ENCODE results near the gene PRDM2.

DNA sequence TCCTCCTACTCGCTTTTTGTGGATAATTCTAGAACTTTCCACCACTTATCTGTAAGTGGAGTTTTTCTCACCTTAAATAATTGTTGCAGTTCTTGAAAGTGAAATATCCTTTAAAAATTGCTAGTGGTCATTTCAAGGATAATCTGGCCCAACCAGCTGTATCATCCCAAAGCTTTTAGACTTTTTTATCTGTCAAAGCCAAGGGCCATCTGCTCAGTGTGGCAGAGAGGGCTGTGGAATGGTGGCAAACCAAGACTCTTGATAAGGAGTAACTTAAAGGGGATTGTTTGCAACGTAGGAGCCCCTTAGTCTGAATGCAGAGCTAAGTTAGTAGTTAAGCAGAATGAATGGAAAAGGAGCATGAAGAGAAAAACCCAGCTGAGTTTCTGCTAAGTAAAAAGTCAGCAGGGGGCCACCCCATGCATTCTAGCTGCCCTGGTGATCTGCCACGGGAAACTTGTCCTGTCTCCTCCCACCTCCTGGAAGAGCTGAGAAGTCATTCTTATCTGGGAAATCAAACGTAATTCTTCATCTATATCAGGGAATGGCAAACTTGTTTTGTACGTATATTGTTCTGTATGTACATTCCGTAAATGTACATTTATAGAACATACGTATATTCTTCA is 169.3 kb downstream of the PRDM2 start:
- TF ChIP-seq, protein P1, sequence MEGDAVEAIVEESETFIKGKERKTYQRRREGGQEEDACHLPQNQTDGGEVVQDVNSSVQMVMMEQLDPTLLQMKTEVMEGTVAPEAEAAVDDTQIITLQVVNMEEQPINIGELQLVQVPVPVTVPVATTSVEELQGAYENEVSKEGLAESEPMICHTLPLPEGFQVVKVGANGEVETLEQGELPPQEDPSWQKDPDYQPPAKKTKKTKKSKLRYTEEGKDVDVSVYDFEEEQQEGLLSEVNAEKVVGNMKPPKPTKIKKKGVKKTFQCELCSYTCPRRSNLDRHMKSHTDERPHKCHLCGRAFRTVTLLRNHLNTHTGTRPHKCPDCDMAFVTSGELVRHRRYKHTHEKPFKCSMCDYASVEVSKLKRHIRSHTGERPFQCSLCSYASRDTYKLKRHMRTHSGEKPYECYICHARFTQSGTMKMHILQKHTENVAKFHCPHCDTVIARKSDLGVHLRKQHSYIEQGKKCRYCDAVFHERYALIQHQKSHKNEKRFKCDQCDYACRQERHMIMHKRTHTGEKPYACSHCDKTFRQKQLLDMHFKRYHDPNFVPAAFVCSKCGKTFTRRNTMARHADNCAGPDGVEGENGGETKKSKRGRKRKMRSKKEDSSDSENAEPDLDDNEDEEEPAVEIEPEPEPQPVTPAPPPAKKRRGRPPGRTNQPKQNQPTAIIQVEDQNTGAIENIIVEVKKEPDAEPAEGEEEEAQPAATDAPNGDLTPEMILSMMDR (IDR thresholded peaks at IDR 0.05), result no peak
- no peak for TF ChIP-seq POLR2A (IDR thresholded peaks at IDR 0.05)

Measured in Peyer's patch (tissue), 4 donors.